ENCODE results near the gene AFDN.

Gene AFDN

DNA sequence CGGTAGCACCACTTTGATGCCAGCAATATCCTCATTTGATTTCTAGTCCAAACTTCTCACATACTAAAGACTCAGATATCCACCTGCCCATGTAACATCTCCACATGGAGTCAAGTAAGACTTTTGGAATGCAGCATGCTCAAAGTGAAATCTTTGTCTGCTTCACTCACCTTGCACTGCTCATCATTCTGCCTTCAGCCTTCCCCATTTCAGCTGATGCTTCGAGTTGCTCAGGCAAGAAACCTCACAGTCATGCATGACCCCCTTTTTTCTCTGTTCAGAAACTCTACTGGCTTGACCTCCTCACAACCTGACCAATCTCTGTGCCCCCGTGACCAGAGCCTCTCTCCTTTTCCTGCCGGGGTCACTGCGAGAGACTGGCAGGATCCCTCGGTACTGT is 129.8 kb downstream of the AFDN start:
- no peak for DNase-seq (ENCODE audit: low read depth)
- TF ChIP-seq, protein P1, sequence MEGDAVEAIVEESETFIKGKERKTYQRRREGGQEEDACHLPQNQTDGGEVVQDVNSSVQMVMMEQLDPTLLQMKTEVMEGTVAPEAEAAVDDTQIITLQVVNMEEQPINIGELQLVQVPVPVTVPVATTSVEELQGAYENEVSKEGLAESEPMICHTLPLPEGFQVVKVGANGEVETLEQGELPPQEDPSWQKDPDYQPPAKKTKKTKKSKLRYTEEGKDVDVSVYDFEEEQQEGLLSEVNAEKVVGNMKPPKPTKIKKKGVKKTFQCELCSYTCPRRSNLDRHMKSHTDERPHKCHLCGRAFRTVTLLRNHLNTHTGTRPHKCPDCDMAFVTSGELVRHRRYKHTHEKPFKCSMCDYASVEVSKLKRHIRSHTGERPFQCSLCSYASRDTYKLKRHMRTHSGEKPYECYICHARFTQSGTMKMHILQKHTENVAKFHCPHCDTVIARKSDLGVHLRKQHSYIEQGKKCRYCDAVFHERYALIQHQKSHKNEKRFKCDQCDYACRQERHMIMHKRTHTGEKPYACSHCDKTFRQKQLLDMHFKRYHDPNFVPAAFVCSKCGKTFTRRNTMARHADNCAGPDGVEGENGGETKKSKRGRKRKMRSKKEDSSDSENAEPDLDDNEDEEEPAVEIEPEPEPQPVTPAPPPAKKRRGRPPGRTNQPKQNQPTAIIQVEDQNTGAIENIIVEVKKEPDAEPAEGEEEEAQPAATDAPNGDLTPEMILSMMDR (IDR thresholded peaks at IDR 0.05; ENCODE audit: low read length, missing control alignments) = no peak
- H3K4me3 ChIP-seq (replicated peaks; ENCODE audit: low read depth, low read length) = no peak overlapping the region

DNA sequence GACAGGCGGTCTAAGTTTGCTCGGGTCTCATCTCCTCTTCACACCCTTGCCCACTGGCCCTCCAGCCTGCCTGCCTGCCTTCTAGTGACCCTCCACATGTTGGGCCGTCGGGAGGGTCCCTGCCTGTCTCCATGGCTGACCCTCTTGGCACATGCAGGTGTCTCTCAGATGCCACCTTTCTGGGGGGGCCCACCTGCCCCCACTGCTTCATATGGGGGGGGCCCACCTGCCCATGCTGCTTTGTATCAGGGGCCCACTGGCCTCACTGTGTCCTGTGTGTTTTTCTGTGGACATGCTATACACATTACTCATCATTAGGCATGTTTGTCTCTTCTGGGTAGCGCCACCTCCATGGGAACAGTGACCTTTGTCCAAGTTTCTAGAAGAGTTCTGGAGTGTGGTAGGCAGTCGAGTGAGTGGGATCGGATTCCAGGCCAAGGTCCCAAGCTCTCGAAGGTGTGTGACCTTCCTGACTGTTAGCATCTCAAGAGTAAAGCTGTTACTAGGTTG is 130.3 kb downstream of the AFDN start:
- DNase-seq (ENCODE audit: low read depth) = no peak
- H3K4me3 ChIP-seq (replicated peaks; ENCODE audit: low read depth, low read length) = no peak overlapping the region
- TF ChIP-seq, protein P1 (IDR thresholded peaks at IDR 0.05; ENCODE audit: low read length, missing control alignments) = no peak

DNA sequence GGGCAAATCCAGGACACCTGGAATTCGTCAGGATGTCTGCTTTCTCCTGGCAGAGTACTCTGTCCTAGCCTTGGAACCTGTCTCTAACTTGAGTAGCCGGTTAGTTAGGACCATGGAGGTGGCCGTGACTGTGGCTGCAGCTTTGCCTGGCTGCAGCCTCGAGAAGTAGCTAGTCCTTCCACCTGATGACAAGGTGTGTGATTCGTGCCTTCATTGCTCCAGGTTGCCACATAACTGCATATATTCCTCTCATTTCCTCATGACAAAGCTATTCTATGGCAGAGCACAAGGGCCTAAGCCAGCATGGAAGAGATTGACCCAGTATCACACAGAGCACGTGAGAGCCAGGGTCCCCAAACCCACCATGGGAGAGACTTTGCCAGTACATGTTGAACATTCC is 130.9 kb downstream of the AFDN start:
- no peak overlapping the region for H3K4me3 ChIP-seq (replicated peaks; ENCODE audit: low read depth, low read length)
- TF ChIP-seq, protein P1 (IDR thresholded peaks at IDR 0.05; ENCODE audit: low read length, missing control alignments) = no peak
- no peak for DNase-seq (ENCODE audit: low read depth)

DNA sequence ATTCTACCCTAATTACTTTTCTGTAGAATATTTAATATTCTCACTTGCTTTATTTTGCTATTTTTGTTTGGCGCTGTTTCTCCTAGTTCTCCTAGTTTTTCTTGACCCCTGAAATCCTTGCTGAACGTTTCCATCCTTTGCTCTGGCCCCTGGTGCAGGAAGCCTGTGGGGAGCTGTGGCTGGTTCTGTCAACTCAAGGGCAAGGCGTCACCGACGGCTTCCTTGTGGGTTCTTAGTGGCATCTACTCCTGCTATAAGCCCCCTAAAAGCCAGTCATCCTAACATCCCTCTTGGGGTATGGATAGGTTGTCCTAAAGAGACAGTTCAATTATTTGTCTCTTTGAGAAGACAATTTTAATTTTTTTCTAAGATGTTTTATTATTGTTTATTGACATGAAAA is 133.9 kb downstream of the AFDN start:
- TF ChIP-seq, protein P1 (IDR thresholded peaks at IDR 0.05; ENCODE audit: low read length, missing control alignments) = no peak
- no peak overlapping the region for H3K4me3 ChIP-seq (replicated peaks; ENCODE audit: low read depth, low read length)
- no peak for DNase-seq (ENCODE audit: low read depth)

- no peak for DNase-seq (ENCODE audit: low read depth)
- TF ChIP-seq, protein P1 (IDR thresholded peaks at IDR 0.05; ENCODE audit: low read length, missing control alignments) = no peak
- no peak overlapping the region for H3K4me3 ChIP-seq (replicated peaks; ENCODE audit: low read depth, low read length)
Measured at GRCh38 chr6:167962711-167963110, 136.0 kb downstream of the AFDN start.

DNA sequence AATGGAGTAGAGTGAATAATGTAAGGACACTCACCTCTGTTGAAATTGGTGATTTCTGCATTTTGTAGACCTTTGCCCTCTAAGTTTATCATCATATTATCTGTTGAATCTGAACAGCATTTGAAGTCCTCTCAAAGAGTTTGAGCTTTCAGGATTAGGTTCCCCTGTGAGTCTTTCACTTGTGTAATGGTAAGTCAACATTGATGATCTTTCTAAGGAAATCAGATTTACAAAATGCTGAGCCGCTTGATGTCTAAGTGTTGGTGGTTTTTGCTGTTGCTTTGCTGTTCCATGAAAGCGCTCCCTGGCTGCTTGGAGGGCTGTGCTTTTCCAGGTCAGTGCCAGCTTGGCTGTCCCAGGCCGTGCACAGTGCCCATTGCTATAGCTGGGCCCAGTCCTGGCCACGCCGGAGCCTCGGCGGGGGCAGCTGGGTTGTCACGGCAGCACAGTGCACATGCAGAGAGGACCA is 136.9 kb downstream of the AFDN start:
- H3K4me3 ChIP-seq (replicated peaks; ENCODE audit: low read depth, low read length) = no peak overlapping the region
- TF ChIP-seq, protein P1 (IDR thresholded peaks at IDR 0.05; ENCODE audit: low read length, missing control alignments) = no peak
- no peak for DNase-seq (ENCODE audit: low read depth)

Measured in fibroblast of pulmonary artery (primary cell).